IPS DF 19.7 (cell line): ENCODE data around the gene TXNRD2.

Source experiments
- DNase-seq: peaks from one replicate; pipeline ENCODE4 v3.0.0-alpha.2; 2013; ENCODE audit warnings: low read depth, low spot score

The TXNRD2 gene

GRCh38 chr22:19865141-19865829 lies 76.3 kb downstream of the TXNRD2 start:
- DNase-seq: no peak

GRCh38 chr22:19864538-19865106 lies 77.0 kb downstream of the TXNRD2 start:
- no peak for DNase-seq

DNA sequence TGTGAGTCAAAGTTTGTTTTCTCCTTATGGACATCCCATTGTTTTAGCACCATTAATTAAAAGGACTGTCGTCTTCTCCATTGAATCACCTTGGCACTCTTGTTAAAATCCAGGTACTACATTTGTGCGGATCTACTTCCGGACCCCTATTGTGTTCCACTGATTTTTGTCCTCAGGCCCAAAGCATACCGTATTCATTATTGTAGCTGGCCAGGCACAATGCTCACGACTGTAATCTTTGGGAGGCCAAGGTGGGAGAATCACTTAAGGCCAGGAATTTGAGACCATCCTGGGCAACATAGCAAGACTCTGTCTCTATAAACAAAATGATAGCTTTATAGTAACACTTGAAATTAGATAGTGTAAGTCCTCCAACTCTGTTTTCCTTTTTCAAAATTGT lies 78.0 kb downstream of the TXNRD2 start:
- no peak for DNase-seq

DNA sequence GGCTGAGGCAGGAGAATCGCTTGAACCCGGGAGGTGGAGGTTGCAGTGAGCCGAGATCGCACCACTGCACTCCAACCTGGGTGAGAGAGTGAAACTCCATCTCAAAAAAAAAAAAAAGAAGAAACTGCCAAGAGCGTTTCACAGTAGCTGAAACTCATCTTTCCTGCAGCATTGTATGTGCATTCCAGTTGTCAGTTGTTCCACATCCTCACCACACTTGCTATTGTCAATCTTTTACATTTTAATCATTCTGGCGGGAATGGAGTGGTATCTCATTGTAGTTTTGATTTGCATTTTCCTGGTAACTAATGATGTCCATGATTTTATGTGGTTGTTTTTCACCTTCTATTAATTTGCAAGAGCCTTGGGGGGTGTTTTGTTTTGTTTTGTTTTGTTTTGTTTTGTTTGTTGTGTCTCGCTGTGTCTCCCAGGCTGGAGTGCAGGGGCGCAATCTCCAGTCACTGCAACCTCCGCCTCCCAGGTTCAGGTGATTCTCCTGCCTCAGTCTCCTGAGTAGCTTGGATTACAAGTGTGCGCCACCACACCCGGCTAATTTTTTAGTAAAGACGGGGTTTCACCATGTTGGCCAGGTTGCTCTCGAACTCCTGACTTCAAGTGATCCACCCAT lies 78.9 kb downstream of the TXNRD2 start:
- DNase-seq: no peak

GRCh38 chr22:19859861-19860510 lies 81.6 kb downstream of the TXNRD2 start:
- no peak for DNase-seq

GRCh38 chr22:19857382-19857781 lies 84.2 kb downstream of the TXNRD2 start:
- no peak for DNase-seq

DNA sequence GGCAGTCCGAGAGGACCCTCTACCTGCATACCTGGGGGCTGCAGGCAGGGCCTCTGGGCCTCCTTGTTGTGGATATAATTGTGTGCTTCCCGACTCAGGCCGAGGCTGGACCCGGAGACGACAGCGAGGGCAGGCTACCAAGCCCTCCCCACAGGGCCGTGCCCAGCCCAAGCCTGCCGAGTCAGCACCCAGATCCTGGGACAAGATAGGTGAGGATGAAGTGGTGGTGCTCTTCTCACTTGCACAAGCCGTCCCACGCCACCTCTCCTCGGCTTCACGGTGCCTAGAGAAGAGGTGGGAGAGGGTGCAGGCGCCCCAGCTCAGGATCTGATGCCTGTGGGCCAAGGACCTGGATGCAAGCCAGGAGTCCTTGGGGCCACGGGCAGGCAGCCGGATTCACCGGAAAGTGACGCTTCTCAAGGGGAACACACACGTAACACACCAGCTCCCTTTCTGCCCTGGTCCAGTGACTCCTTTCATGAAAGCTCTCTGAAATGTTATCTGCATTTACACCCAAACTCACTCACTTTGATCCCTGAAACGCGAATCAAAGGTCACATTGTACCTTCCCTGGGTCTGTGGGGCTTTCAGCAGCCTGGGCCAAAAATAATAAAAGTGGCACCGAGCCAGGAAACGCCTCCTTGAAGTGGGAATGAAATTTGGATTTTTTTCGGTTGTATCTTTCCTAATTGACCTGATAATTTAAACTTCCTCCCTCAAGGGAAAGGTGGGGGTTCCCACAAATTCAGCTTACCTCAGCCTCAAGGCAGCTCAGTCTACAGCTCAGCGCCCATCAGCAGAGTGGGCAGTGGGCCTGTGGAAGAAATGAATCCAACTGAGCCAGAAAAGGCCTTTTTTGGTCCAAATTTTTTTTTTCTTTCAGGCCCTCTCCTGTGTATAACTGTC lies 85.9 kb downstream of the TXNRD2 start:
- no peak for DNase-seq

DNA sequence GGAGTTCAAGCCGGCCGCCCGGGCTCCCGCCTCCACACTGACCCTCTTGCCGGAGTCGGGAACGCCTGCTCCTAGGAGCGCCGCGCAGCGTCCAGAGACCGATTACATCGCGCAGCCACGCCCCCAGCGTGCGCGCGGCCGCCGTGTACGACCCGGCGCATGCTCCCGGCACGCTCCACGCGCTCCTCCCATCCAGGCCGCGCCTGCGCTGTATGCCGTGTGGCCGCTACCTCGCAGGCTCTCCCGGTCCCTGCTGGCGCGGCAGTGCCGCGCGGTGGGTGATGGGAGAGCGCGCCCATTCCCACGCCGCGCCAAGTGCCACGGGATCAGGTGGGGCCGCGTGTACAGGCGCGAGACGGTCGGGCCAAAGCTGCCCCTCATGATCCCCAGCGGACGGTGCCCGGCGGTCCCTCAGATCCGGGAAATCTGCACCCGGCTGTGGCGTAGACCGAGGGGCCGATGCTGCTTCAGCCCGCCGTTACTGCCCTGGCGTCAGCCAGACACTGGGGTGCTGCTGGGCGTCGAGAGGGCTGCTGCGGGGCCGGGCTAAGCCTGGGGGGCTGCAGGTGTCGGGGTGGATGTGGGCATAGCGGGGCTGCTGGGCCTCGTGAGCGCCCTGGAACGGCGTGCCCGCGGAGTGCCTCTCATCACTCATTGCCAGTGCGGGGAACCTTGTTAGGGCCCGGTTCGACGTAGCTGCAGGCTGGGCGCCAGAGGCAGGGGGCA lies 86.7 kb downstream of the TXNRD2 start, which contains the start of the genes GNB1L and RTL10:
GNB1L (minus strand) TSS at position 97 of the 726 bp plus-strand sequence. CDS start 33,519 bp downstream, outside the sequence.
RTL10 (minus strand) TSS at position 97 of the 726 bp plus-strand sequence. CDS start 2,613 bp downstream, outside the sequence.
- DNase-seq: peak; percentile 79

- DNase-seq: no peak
These were observed 87.5 kb downstream of the TXNRD2 start for GRCh38 chr22:19853879-19854777.

DNA sequence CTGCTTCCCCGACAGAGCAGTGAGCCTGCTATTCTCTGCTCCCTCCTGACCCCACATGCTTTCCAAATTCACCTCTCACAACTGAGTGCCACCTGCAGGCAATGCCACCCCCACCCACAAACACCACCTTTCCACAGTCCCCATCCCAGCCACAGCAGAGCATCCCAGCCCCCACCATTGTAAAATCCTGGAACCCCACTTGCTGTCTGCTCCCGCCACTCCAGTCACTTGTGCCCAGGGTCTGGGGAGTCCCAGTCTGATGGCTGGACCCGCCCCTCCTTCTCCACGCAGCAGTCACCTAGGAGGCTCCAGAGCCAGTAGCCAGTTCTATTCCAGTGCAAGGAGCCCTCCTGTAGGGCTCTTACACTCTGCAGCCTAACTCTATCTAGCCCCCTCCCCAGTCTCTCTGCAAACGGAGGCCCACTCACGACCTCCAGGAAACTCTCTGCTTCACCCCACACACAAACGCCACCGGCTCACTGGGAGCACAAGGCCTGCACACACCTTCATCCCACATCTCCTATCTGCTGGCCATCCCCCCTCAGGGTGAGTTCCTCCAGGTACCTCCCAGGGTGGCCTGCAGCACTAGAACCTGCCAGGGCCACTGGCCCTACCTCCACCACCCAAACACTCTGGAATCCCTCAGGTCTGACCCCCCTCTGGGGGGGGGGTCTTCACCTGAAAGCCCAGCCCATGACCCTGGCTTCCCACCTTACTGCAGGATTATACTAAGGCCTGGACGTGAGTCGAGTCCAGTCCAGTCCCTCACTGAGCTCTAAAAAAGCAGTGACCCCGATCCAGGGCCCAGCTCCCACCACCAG lies 88.3 kb downstream of the TXNRD2 start:
- no peak for DNase-seq

DNA sequence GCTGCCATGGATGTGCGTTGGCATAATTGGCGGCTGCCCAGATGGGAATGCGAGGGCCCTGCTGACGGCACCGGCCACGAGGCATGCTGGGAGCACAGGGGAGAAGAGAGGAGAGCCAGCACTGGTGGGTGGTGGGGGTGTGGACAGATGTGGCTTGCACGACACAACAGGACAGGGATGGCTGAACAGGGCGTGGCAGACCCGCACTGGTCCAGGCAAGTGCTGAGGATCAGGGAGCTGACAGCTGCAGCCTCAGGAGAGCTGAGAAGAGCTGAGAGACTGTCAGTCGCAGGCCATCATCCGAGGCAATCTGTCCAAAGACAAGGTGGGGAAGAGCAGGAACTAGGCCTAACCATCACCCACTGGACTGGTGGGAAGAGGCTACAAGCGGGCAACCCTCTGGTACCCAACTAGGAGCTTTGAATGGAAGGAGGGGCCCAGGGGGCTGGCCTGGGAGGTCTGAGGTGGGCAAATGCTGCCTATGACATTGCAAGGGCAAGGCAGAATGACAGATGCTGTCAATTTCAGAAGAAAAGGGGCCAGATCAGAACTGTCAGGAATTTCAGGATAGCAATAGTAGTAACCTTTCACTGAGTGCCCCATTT lies 89.3 kb downstream of the TXNRD2 start:
- no peak for DNase-seq

DNA sequence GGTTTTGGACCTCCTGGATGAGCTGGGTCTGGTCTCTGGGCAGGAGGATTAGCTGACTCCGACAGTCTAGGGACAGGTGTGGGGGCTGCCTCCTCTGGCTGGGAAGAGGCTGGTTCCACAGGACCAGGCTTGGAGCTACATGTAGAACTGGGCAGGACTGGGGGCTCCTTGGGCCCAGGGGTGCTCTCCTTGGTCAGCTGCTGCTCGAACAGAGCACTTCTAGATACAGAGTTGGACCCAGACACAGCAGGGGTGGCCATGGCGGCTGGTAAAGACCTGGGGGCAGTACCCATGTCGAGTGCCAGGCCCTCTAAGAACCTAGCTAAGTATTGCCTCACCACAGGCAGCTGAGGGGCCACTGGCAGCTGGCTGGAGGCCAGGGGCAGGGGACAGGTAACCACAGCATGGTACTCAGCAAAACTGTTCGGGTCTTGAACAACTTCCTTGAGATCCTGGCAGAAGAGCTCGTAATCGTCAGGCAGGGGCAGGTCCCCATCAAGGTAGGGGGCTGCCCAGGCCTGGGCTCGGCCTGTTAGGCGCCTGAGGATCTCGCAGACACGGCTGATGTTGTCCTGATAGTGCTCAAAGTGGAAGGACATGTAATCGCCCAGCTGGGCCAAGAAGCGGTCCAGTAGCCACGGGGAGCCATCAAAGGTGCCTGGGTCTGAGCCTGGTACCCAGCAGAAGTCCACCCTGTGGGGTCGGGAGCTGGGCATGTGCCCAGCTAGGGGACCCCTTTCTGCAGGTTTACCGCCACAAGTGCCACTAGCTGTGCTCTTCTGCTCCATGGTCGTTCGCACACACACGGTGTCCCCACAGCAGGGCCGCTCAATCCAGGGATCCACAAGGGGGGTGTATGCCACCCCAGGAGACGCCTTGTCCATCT lies 90.1 kb downstream of the TXNRD2 start:
- no peak for DNase-seq

DNA sequence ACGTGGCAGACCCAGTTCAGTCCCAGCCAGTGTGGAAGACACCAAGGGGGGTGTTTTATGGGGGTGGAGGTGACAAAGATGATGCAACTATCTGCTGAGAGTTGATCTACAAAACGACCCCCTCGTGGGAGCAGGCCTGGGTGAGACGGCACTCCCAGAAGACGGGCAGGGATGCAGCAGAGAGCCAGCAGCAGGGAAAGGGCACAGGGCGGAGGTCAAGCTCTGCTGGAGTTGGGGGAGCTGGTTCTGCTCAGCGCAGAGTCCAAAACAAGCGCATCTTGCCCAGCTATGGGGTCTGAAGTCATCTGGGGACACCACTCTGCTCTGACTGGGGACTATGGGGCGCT lies 90.9 kb downstream of the TXNRD2 start:
- no peak for DNase-seq

DNA sequence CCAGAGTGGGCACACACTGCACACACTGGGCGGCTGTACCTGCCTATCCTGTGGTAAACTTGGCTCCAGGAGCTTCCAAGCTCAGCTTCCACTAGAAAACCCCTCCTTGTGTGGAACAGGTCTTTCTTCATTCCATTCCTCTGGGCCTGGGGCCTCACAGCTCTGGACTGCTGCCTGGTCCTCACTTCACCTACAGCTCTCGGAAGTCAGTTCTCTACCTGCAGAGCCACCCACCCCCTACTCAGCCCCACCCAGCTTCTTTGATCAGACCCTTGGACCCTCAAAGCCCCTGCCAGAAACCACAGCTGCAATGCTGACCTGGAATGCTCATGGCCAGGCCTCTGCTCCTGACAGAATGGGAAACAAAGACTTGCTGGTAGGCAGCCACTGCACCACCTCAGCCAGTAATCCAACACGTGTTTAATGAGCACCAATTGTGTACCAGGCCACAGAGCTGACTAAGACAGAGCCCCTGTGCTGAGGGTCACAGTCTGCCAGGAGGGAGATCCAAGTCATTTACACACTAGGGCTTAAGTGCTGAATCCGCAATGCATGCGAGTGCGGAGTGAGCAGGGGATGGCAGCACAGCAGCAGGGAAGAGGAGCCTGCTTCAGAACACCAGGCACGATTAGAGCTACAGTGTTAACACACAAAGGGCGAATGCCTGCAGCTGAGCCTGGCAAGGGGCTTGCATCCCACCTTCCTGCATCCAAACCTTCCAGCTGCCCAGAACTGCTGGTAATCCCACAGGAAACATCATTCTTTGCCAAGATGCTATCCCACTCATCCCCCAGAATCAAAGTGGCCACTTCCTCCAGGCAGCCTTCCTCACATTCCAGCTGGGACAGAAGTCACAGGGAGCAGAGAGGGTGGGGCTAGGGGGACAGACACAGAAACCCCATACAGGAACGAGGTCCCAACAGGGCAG lies 91.5 kb downstream of the TXNRD2 start:
- no peak for DNase-seq

GRCh38 chr22:19848298-19849224 lies 93.1 kb downstream of the TXNRD2 start:
- no peak for DNase-seq
